ENCODE measurements around the gene PAIP2. TPM values are rescaled to one million over a fixed set of nuclear protein-coding genes. Genes with fewer than 3 reads are reported as not detected.

Gene PAIP2
- total and polyA plus RNA-seq, 7 donors = 70.7 to 146 (median 98.0) TPM

GRCh38 chr5:139295346-139296057 lies 46.2 kb upstream of the PAIP2 start:
- Histone ChIP-seq H3K27ac (peak overlapping the region; percentile 94 to 100 (median 99)), H3K36me3 (no peaks in the 10 kb centered on the region), H3K27me3 (no peaks in the 10 kb centered on the region), H3K9me3 (no peaks in the 10 kb centered on the region), H3K4me3 (peak overlapping the region; percentile 70 to 94 (median 72)), H3K4me1 (peaks cover 0 to 62% (median 57%) of the 10 kb centered on the region in 4 donors)
- WGBS, 2 donors = 27 to 31% methylated on average over 16 of the region's 16 CpGs
- no peak for DNase-seq
- no peak for TF ChIP-seq POLR2A (IDR thresholded peaks at IDR 0.05)
- TF ChIP-seq POLR2AphosphoS5 (IDR thresholded peaks at IDR 0.05) = no peak
- TF ChIP-seq EP300 (IDR thresholded peaks at IDR 0.05) = no peak
- no peak for TF ChIP-seq CTCF (IDR thresholded peaks at IDR 0.05)
- intact Hi-C loops (cut with DNase I) = loop anchor here (2.0 kb wide), 1 partner anchor 45 kb away; the partner anchor contains the start of gene PAIP2

- Histone ChIP-seq H3K27ac (peak overlapping the region; percentile 35 to 100 (median 96)), H3K9me3 (no peaks in the 10 kb centered on the region), H3K36me3 (no peaks in the 10 kb centered on the region), H3K4me1 (peaks cover 0 to 69% (median 63%) of the 10 kb centered on the region in 4 donors), H3K4me3 (peak overlapping the region in 2 of 4 donors; percentile 74 to 94), H3K27me3 (no peaks in the 10 kb centered on the region)
- intact Hi-C loops (cut with DNase I) = no loop called here
- TF ChIP-seq CTCF (IDR thresholded peaks at IDR 0.05) (no peak), EP300 (IDR thresholded peaks at IDR 0.05) (no peak), POLR2A (IDR thresholded peaks at IDR 0.05) (no peak), POLR2AphosphoS5 (IDR thresholded peaks at IDR 0.05) (no peak)
- DNase-seq = no peak
- 39 to 60% methylated on average over 6 of the region's 6 CpGs for WGBS, 2 donors
Measured at GRCh38 chr5:139296198-139296597, 45.5 kb upstream of the PAIP2 start.

- Histone ChIP-seq H3K9me3 (no peaks in the 10 kb centered on the region), H3K4me1 (peaks cover 0 to 76% (median 69%) of the 10 kb centered on the region in 4 donors), H3K36me3 (no peaks in the 10 kb centered on the region), H3K27ac (peak overlapping the region in 3 of 4 donors; percentile 35 to 100 (median 99)), H3K27me3 (no peaks in the 10 kb centered on the region), H3K4me3 (no peak overlapping the region)
- WGBS, 2 donors = 88 to 89% methylated on average over 12 of the region's 12 CpGs
- intact Hi-C loops (cut with DNase I) = no loop called here
- no peak for DNase-seq
- TF ChIP-seq CTCF (IDR thresholded peaks at IDR 0.05) = no peak
- TF ChIP-seq POLR2A (IDR thresholded peaks at IDR 0.05) = no peak
- no peak for TF ChIP-seq POLR2AphosphoS5 (IDR thresholded peaks at IDR 0.05)
- TF ChIP-seq EP300 (IDR thresholded peaks at IDR 0.05) = no peak
Measured at GRCh38 chr5:139296862-139297326, 44.8 kb upstream of the PAIP2 start.

- intact Hi-C loops (cut with DNase I) = no loop called here
Measured at GRCh38 chr5:139297439-139298133, 44.1 kb upstream of the PAIP2 start.

More at GRCh38 chr5:139297439-139298133, 44.1 kb upstream of the PAIP2 start:
- H3K9me3 ChIP-seq = no peaks in the 10 kb centered on the region
- 45 to 73% methylated on average over 2 of the region's 2 CpGs for WGBS, 2 donors
- peaks cover 0 to 83% (median 75%) of the 10 kb centered on the region in 4 donors for H3K4me1 ChIP-seq
- H3K27ac ChIP-seq = peak overlapping the region in 3 of 4 donors; percentile 35 to 100 (median 99)
- H3K27me3 ChIP-seq = no peaks in the 10 kb centered on the region
- DNase-seq = no peak
- no peak for TF ChIP-seq POLR2AphosphoS5 (IDR thresholded peaks at IDR 0.05)
- TF ChIP-seq EP300 (IDR thresholded peaks at IDR 0.05) = no peak
- no peak for TF ChIP-seq CTCF (IDR thresholded peaks at IDR 0.05)
- no peak for TF ChIP-seq POLR2A (IDR thresholded peaks at IDR 0.05)
- no peaks in the 10 kb centered on the region for H3K36me3 ChIP-seq
- H3K4me3 ChIP-seq = no peak overlapping the region
